GM18907 (cell line): ENCODE data around the gene TAF12.
"Not testable (repeated sequence)": the region's sequence is repeated elsewhere in the genome, so short reads cannot be mapped to it uniquely, and the experiment has no call there.

ENCODE experiments used
- ATAC-seq: cut with Tn5 transposase; IDR thresholded peaks from one replicate; pipeline ENCODE4 v1.9.1; 2021; ENCODE audit warnings: mild to moderate bottlenecking, moderate library complexity; ENCODE audit not compliant: unreplicated experiment

TAF12 gene

GRCh38 chr1:28582248-28582615, 60.6 kb downstream of the TAF12 start:
- peak; percentile 13 for ATAC-seq

GRCh38 chr1:28581531-28582247, 61.2 kb downstream of the TAF12 start:
- ATAC-seq = peak; percentile 88

GRCh38 chr1:28580722-28581530, 61.9 kb downstream of the TAF12 start:
- peak; percentile 26 for ATAC-seq

- no peak for ATAC-seq
These were observed 63.5 kb downstream of the TAF12 start for GRCh38 chr1:28579401-28579800.

GRCh38 chr1:28578696-28579218, 64.1 kb downstream of the TAF12 start:
- no peak for ATAC-seq

- no peak for ATAC-seq
These were observed 64.9 kb downstream of the TAF12 start for GRCh38 chr1:28577738-28578536.

- ATAC-seq = no peak
These were observed 65.7 kb downstream of the TAF12 start for GRCh38 chr1:28577052-28577678.

GRCh38 chr1:28573564-28573963, 69.3 kb downstream of the TAF12 start:
- ATAC-seq = no peak

GRCh38 chr1:28572891-28573290, 70.0 kb downstream of the TAF12 start:
- ATAC-seq = not testable (repeated sequence)

GRCh38 chr1:28571911-28572310, 71.0 kb downstream of the TAF12 start:
- no peak for ATAC-seq

GRCh38 chr1:28566931-28567330, 75.9 kb downstream of the TAF12 start:
- no peak for ATAC-seq

GRCh38 chr1:28565726-28566125, 77.1 kb downstream of the TAF12 start:
- no peak for ATAC-seq

GRCh38 chr1:28565040-28565439, 77.8 kb downstream of the TAF12 start:
- no peak for ATAC-seq

- ATAC-seq = no peak
These were observed 78.6 kb downstream of the TAF12 start for GRCh38 chr1:28564310-28564709.

- ATAC-seq = no peak
These were observed 82.0 kb downstream of the TAF12 start for GRCh38 chr1:28560886-28561285.
